WERI-Rb-1 (cell line): Measurements from ENCODE around the gene HSDL1.

Source experiments
- DNase-seq: peaks from one replicate; pipeline ENCODE4 v3.0.0-alpha.2; 2020
- H3K27ac ChIP-seq: fragments of 250-450 bp; sonication (Bioruptor Pico); 2 replicates; pipeline ENCODE4 v1.5.1; 2020; ENCODE audit warnings: mild to moderate bottlenecking, moderate library complexity
- H3K27me3 ChIP-seq: fragments of 250-450 bp; sonication (Bioruptor Pico); 2 replicates; pipeline ENCODE4 v1.5.1; 2021; ENCODE audit warnings: mild to moderate bottlenecking, low read depth, moderate library complexity; ENCODE audit not compliant: insufficient read depth, severe bottlenecking
- H3K36me3 ChIP-seq: fragments of 250-450 bp; sonication (Bioruptor Pico); 2 replicates; pipeline ENCODE4 v1.5.1; 2020; ENCODE audit warnings: mild to moderate bottlenecking, moderate library complexity
- H3K4me3 ChIP-seq: 2 replicates; pipeline ENCODE4 v1.5.1; 2011; ENCODE audit warnings: low read depth, mild to moderate bottlenecking, control low read depth, low read length
- H3K9me3 ChIP-seq: fragments of 250-450 bp; sonication (Bioruptor Pico); 2 replicates; pipeline ENCODE4 v1.5.1; 2021; ENCODE audit warnings: mild to moderate bottlenecking, moderate library complexity; ENCODE audit not compliant: severe bottlenecking
- CTCF ChIP-seq: IDR thresholded peaks from 2 replicates; pipeline ENCODE4 v1.5.1; 2011; ENCODE audit warnings: low read depth, mild to moderate bottlenecking, control low read depth, inconsistent platforms, low read length

The HSDL1 gene

GRCh38 chr16:84141143-84141670 lies 3.8 kb downstream of the HSDL1 start:
- H3K9me3 ChIP-seq: no peaks in the 10 kb centered on the region
- no peaks in the 10 kb centered on the region for H3K27me3 ChIP-seq
- no peak overlapping the region for H3K4me3 ChIP-seq
- no peaks in the 10 kb centered on the region for H3K36me3 ChIP-seq
- TF ChIP-seq CTCF: peak; percentile 38
- no peak overlapping the region for H3K27ac ChIP-seq
- DNase-seq: peak; percentile 39

GRCh38 chr16:84139628-84140258 lies 5.2 kb downstream of the HSDL1 start:
- no peaks in the 10 kb centered on the region for H3K27me3 ChIP-seq
- no peak overlapping the region for H3K4me3 ChIP-seq
- no peaks in the 10 kb centered on the region for H3K9me3 ChIP-seq
- no peak for TF ChIP-seq CTCF
- no peak for DNase-seq
- H3K27ac ChIP-seq: peak overlapping the region; percentile 78
- H3K36me3 ChIP-seq: no peaks in the 10 kb centered on the region

DNA sequence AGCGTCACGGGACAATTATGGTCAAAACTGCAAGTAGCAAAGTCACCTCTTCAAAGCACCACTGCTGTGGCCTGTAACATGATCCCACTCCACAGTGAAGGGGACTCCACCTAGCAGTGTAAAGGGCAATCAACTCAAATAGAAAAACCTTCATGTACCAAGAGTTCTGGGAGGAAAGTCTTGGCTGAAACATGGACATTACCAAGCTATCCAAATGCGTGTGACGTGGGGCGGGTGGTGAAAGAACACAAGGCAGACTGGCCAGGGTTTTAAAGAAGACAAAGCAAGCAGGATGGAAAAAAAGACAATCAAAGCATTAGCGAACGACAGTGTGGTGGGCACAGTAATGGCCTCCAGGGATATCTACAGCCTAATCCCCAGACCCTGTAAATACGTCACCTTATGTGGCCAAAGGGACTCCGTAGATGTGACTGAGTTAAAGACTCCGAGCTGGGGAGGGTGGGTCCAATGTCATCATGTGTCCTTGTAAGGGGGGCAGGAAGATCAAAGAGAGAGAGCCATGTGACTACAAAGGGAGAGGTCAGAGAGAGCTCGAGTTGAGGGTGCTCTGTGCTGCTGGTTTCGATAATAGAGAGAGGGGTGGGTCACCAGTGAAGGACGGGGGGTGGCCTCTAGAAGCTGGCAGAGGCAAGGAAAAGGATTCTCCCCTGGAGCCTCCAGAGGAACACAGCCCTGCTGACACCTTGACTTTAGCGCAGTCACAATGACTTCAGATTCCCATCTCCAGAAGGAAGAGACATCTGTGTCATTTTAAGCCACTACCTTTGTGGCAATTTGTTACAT lies 6.0 kb downstream of the HSDL1 start:
- no peaks in the 10 kb centered on the region for H3K36me3 ChIP-seq
- H3K9me3 ChIP-seq: no peaks in the 10 kb centered on the region
- H3K27me3 ChIP-seq: no peaks in the 10 kb centered on the region
- no peak for DNase-seq
- no peak for TF ChIP-seq CTCF
- no peak overlapping the region for H3K4me3 ChIP-seq
- peak overlapping the region; percentile 78 for H3K27ac ChIP-seq

DNA sequence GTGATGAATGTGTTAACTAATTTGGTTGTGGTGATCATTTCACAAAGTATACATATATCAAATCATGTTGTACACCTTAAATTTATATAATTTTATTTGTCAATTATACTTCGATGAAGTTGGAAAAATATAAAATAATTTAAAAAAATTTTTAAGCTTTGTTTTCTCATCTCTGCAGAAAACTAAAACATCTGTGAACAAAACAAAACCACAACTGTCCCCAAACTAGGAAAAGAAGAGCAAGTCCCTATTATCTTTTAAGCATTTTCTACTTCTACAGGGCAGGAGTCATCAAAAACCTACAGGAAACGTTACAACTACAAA lies 6.5 kb downstream of the HSDL1 start:
- H3K9me3 ChIP-seq: no peaks in the 10 kb centered on the region
- no peaks in the 10 kb centered on the region for H3K27me3 ChIP-seq
- TF ChIP-seq CTCF: no peak
- H3K4me3 ChIP-seq: no peak overlapping the region
- H3K36me3 ChIP-seq: no peaks in the 10 kb centered on the region
- peak overlapping the region; percentile 78 for H3K27ac ChIP-seq
- DNase-seq: no peak

DNA sequence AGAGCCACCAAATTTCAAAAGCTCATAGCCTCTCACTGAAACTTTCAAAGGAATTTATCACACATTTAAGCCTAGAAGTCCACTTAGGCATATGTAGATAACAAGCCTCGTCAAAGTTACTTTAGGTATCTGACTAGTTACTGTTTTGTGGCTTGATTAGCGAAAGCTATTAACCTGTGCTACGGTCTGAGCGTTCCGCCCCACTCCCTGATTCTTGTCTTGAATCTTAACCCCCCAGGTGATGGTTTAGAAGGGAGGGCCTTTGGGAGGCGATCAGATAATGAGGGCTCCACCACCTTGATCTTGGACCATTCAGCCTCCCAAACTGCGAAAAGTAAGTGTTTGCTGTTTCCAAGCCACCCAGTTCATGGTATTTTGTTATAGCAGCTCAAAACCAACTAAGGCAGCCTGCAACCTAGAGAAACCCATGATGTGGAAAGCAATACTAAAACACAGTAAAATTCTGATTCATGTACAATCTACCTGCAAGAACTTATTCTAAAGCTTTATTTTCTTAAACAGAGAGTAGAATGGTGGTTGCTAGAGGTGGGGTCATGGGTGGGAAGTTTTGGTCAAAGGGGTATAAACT lies 7.1 kb downstream of the HSDL1 start:
- no peak for TF ChIP-seq CTCF
- no peak overlapping the region for H3K27ac ChIP-seq
- no peaks in the 10 kb centered on the region for H3K36me3 ChIP-seq
- no peaks in the 10 kb centered on the region for H3K9me3 ChIP-seq
- no peak overlapping the region for H3K4me3 ChIP-seq
- H3K27me3 ChIP-seq: no peaks in the 10 kb centered on the region
- DNase-seq: no peak
